Esophagus squamous epithelium (tissue), 5 donors: ENCODE measurements around the gene NISCH. TPM values are rescaled to one million over a fixed set of nuclear protein-coding genes. Genes with fewer than 3 reads are reported as not detected.
A peak's percentile ranks its signal among the peaks of the same experiment; 100 is the strongest.

Experiments used
- DNase-seq: peaks from one replicate; lab custom pipeline; 2025; lab: John Stamatoyannopoulos, UW
- H3K27ac ChIP-seq, 4 donors: fragments of 200-600 bp; sonication (generic); one replicate each; pipeline ENCODE4 v1.5.1; 2016 to 2019; ENCODE audit warnings: mild to moderate bottlenecking in 1 of 4
- H3K27me3 ChIP-seq, 4 donors: fragments of 200-600 bp; sonication (generic); 1 replicate in 3 of 4; 2 replicates in 1 of 4; pipeline versions ENCODE4 v1.5.1 to v1.6.0; 2017 to 2021; ENCODE audit warnings: antibody characterized with exemption in 1 of 4
- H3K36me3 ChIP-seq, 3 donors: fragments of 200-600 bp; sonication (generic); one replicate each; pipeline ENCODE4 v1.5.1; 2016 to 2019
- H3K4me1 ChIP-seq, 3 donors: fragments of 200-600 bp; sonication (generic); one replicate each; pipeline ENCODE4 v1.5.1; 2017 to 2019
- H3K4me3 ChIP-seq, 4 donors: fragments of 200-600 bp; sonication (generic); 1 replicate in 3 of 4; 2 replicates in 1 of 4; pipeline ENCODE4 v1.5.1; 2016 to 2019; ENCODE audit warnings: mild to moderate bottlenecking in 2 of 4, moderate library complexity in 1 of 4
- H3K9me3 ChIP-seq, 3 donors: fragments of 200-600 bp; sonication (generic); one replicate each; pipeline ENCODE4 v1.5.1; 2016 to 2019
- CTCF ChIP-seq, 6 experiments: fragments of 450-650 bp in 4 of 6; fragments of 200-600 bp in 2 of 6; sonication (generic) in 2 of 6; IDR thresholded peaks; one replicate each; pipeline ENCODE4 v1.5.1; 2016 to 2019; ENCODE audit warnings: antibody characterized with exemption in 6 of 6, mild to moderate bottlenecking in 4 of 6, moderate library complexity in 4 of 6
- POLR2A ChIP-seq, 4 donors: fragments of 450-650 bp; IDR thresholded peaks; one replicate each; pipeline ENCODE4 v1.6.1; 2017; ENCODE audit warnings: antibody characterized with exemption in 4 of 4, mild to moderate bottlenecking in 4 of 4, moderate library complexity in 3 of 4
- WGBS, 2 donors: methylation state at CpG; one replicate each; pipeline ENCODE4 v1.1.5; 2018; 5-methylcytosine and 5-hydroxymethylcytosine counted together
- intact Hi-C: fragments of 100-400 bp; cut with DNase I; formaldehyde crosslinking; loops from one replicate; pipeline ENCODE4 v1.15.0; 2022
- total RNA-seq, 4 donors: library from RNA; depleted of rRNA; stranded (reverse); fragments of >200 nt; gene quantifications; one replicate each; pipeline ENCODE4 v1.1.0, GENCODE V29; 2016
- donor health status: DM: yes; HTN: yes; CAD: no.

NISCH gene
- total RNA-seq, 4 donors from 2014 or later = 33.6 to 82.2 (median 40.6) TPM

- H3K27me3 ChIP-seq = no peaks in the 10 kb centered on the region
- DNase-seq = no peak
- intact Hi-C loops = no loop called here
- no peak for TF ChIP-seq POLR2A (IDR thresholded peaks at IDR 0.05)
- no peak for TF ChIP-seq CTCF (IDR thresholded peaks at IDR 0.05)
- H3K27ac ChIP-seq = peak overlapping the region in 1 of 4 donors; percentile 8
- H3K36me3 ChIP-seq = no peaks in the 10 kb centered on the region
- no peaks in the 10 kb centered on the region for H3K9me3 ChIP-seq
- peaks cover 9 to 43% (median 18%) of the 10 kb centered on the region in 3 donors for H3K4me1 ChIP-seq
- WGBS, 2 donors = 71 to 74% methylated on average over 8 to 10 of the region's 10 CpGs
- H3K4me3 ChIP-seq = no peak overlapping the region
Measured at GRCh38 chr3:52431459-52432223, 23.8 kb upstream of the NISCH start.

- TF ChIP-seq CTCF (IDR thresholded peaks at IDR 0.05) (no peak), POLR2A (IDR thresholded peaks at IDR 0.05) (no peak)
- intact Hi-C loops = no loop called here
- Histone ChIP-seq H3K36me3 (no peaks in the 10 kb centered on the region), H3K4me3 (no peak overlapping the region), H3K4me1 (peaks cover 9 to 49% (median 21%) of the 10 kb centered on the region in 3 donors), H3K27ac (peak overlapping the region in 2 of 4 donors; percentile 8), H3K9me3 (no peaks in the 10 kb centered on the region), H3K27me3 (no peaks in the 10 kb centered on the region)
- no peak for DNase-seq
- 62 to 76% methylated on average over 4 to 5 of the region's 6 CpGs for WGBS, 2 donors
Measured at GRCh38 chr3:52432225-52432624, 23.2 kb upstream of the NISCH start.

DNA sequence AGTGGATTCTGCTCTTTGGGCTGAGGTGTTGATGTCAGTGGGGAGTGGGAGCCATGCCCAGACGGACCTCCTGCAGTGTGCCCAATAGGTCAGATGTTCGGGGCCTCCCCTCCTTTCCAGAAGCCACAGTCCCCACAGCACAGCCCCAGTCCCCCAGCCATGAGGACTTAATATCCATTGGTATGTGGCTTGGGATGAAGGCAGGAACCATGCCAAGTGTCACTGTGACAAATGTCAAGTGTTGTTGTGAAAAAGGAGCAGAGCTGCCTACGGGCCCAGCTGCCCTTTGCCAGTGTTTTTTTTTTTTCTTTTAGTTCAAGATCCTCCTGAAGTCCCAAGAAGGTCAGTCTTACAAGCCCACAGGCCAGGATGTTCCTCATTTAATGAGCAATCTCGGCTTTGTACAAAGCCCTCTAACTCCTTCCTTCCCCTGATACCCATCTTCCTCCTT, 22.7 kb upstream of the NISCH start:
- intact Hi-C loops = no loop called here
- Histone ChIP-seq H3K27ac (peak overlapping the region in 1 of 4 donors; percentile 8), H3K27me3 (no peaks in the 10 kb centered on the region), H3K9me3 (no peaks in the 10 kb centered on the region), H3K4me3 (no peak overlapping the region), H3K4me1 (peaks cover 9 to 54% (median 21%) of the 10 kb centered on the region in 3 donors), H3K36me3 (no peaks in the 10 kb centered on the region)
- TF ChIP-seq CTCF (IDR thresholded peaks at IDR 0.05) (no peak), POLR2A (IDR thresholded peaks at IDR 0.05) (no peak)
- WGBS, 2 donors = 55 to 68% methylated on average over 4 of the region's 4 CpGs
- DNase-seq = no peak

DNA sequence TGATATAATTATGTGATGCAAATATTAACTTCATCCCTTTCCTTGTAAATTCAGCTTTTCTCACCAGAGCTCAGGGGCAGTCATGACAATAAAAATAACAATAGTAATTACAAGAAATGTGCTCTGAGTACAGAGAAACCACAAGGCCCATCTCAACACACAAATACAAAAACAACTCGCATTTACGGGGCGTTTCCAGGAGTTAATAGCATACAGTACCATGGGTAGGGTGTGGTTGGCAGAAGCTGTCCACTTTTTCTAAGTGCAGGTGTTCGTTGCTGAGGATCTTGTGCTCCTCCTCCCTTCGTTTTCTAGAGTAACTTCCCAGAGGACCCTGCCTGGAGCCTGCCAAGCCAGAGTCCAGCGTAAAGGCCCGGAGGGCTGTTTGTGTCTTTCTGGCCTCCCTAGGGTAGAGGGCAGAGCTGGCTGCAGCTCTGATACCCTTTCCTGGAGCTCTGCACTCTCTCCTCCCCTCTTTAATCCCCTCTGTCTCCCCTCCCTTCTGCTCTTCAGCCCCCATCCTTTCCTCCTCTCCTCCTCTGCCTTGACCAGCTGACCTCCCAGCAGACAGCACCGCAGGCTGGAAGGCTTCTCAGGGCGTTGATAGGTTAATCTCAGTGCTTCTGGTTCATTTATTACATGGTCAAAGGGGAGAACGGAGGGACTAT, 21.9 kb upstream of the NISCH start:
- H3K9me3 ChIP-seq = no peaks in the 10 kb centered on the region
- 48 to 54% methylated on average over 9 to 10 of the region's 10 CpGs for WGBS, 2 donors
- intact Hi-C loops = no loop called here
- H3K36me3 ChIP-seq = no peaks in the 10 kb centered on the region
- no peak for DNase-seq
- no peaks in the 10 kb centered on the region for H3K27me3 ChIP-seq
- H3K4me3 ChIP-seq = no peak overlapping the region
- peaks cover 9 to 61% (median 21%) of the 10 kb centered on the region in 3 donors for H3K4me1 ChIP-seq
- peak overlapping the region in 3 of 4 donors; percentile 11 to 36 (median 18) for H3K27ac ChIP-seq
- TF ChIP-seq POLR2A (IDR thresholded peaks at IDR 0.05) (no peak), CTCF (IDR thresholded peaks at IDR 0.05) (no peak)

- no peak for DNase-seq
- no peaks in the 10 kb centered on the region for H3K27me3 ChIP-seq
- H3K36me3 ChIP-seq = no peaks in the 10 kb centered on the region
- 37 to 60% methylated on average over 6 of the region's 6 CpGs for WGBS, 2 donors
- H3K4me1 ChIP-seq = peaks cover 9 to 56% (median 18%) of the 10 kb centered on the region in 3 donors
- no peaks in the 10 kb centered on the region for H3K9me3 ChIP-seq
- intact Hi-C loops = no loop called here
- no peak overlapping the region for H3K4me3 ChIP-seq
- H3K27ac ChIP-seq = peak overlapping the region in 3 of 4 donors; percentile 11 to 36 (median 18)
- TF ChIP-seq POLR2A (IDR thresholded peaks at IDR 0.05) (no peak), CTCF (IDR thresholded peaks at IDR 0.05) (no peak)
Measured at GRCh38 chr3:52433996-52434479, 21.4 kb upstream of the NISCH start.
